GM12878 (cell line): ENCODE results near the gene HAUS7. TPM values are rescaled to one million over a fixed set of nuclear protein-coding genes. Genes with fewer than 3 reads are reported as not detected.

ENCODE experiments used
- ATAC-seq: fragments of 200-7000 bp; cut with Tn5 transposase; 3 replicates; pipeline ENCODE4 v1.9.1; 2020; ENCODE audit warnings: mild to moderate bottlenecking, moderate library complexity
- BruUV-seq: library from RNA; stranded (reverse); fragments of 400-500 nt; replicated peaks from 2 replicates; lab custom pipeline; 2021; lab: Mats Ljungman, UMichigan
- CTCF ChIA-PET: fragments of 300-600 bp; sonication (Branson Sonifier 250); formaldehyde crosslinking; extraction: SDS; loops from one replicate; lab custom pipeline; 2021; ENCODE audit warnings: inconsistent platforms; lab: Yijun Ruan, JAX
- POLR2A ChIA-PET: fragments of 350-600 bp; formaldehyde crosslinking; extraction: SDS; loops from one replicate; lab custom pipeline; 2021; ENCODE audit warnings: inconsistent platforms; lab: Charles Lee
- RAD21 ChIA-PET: fragments of 300-600 bp; sonication (Branson Sonifier 250); formaldehyde crosslinking; loops from one replicate; lab custom pipeline; 2023; ENCODE audit warnings: antibody characterized with exemption; ENCODE audit not compliant: unreplicated experiment; lab: Charles Lee
- SMC1A ChIA-PET: fragments of 300-600 bp; sonication (Branson Sonifier 250); formaldehyde crosslinking; loops from one replicate; lab custom pipeline; 2023; ENCODE audit not compliant: unreplicated experiment, uncharacterized antibody; lab: Charles Lee
- DNase-seq: peaks from one replicate; pipeline ENCODE4 v3.0.0-alpha.2; 2011; ENCODE audit warnings: low read depth, low spot score
- FAIRE-seq: peaks from 3 replicates; lab custom pipeline; 2011; peaks lifted over from hg19 to GRCh38; lab: Jason Lieb, UNC
- H2AFZ ChIP-seq: 2 replicates; pipeline ENCODE4 v1.6.0; 2011; ENCODE audit warnings: low read depth, low read length, control low read depth; ENCODE audit not compliant: control insufficient read depth
- H3K27ac ChIP-seq: 2 replicates; pipeline ENCODE4 v1.5.1; 2011; ENCODE audit warnings: control low read depth; ENCODE audit not compliant: control insufficient read depth, insufficient read depth
- H3K27me3 ChIP-seq, 2 experiments: replicated peaks in 1 of 2; 2 replicates each; pipeline versions ENCODE4 v1.6.0 to v1.6.1; 2011; ENCODE audit warnings: low read length in 1 of 2; ENCODE audit not compliant: control insufficient read depth in 2 of 2, insufficient read depth in 2 of 2
- H3K36me3 ChIP-seq, 2 experiments: 2 replicates each; pipeline ENCODE4 v1.5.1; 2011; ENCODE audit warnings: low read length in 1 of 2; ENCODE audit not compliant: control insufficient read depth in 2 of 2, insufficient read depth in 2 of 2
- H3K4me1 ChIP-seq: 2 replicates; pipeline ENCODE4 v1.6.1; 2011; ENCODE audit warnings: mild to moderate bottlenecking, low read length, moderate library complexity, mixed read lengths; ENCODE audit not compliant: control insufficient read depth, insufficient read depth
- H3K4me2 ChIP-seq: 2 replicates; pipeline ENCODE4 v1.6.0; 2011; ENCODE audit warnings: control low read depth; ENCODE audit not compliant: control insufficient read depth, insufficient read depth
- H3K4me3 ChIP-seq: fragments of 200-600 bp; sonication (generic); 2 replicates; pipeline ENCODE4 v1.5.1; 2016
- H3K79me2 ChIP-seq: 2 replicates; pipeline ENCODE4 v1.6.0; 2011; ENCODE audit warnings: low read length; ENCODE audit not compliant: control insufficient read depth, insufficient read depth
- H3K9ac ChIP-seq: 2 replicates; pipeline ENCODE4 v1.8.0; 2011; ENCODE audit warnings: low read length, control low read depth, mixed read lengths; ENCODE audit not compliant: control insufficient read depth, insufficient read depth
- H3K9me3 ChIP-seq: replicated peaks from 3 replicates; pipeline ENCODE4 v1.5.1; 2011; ENCODE audit warnings: mild to moderate bottlenecking, low read length; ENCODE audit not compliant: control insufficient read depth, insufficient read depth
- H4K20me1 ChIP-seq: 2 replicates; pipeline ENCODE4 v1.6.0; 2011; ENCODE audit not compliant: control insufficient read depth, insufficient read depth
- BMI1 ChIP-seq: fragments of 450-650 bp; IDR thresholded peaks from 2 replicates; pipeline ENCODE4 v1.6.1; 2016; ENCODE audit warnings: mild to moderate bottlenecking, moderate library complexity, borderline replicate concordance
- CHD2 ChIP-seq: IDR thresholded peaks from 2 replicates; pipeline ENCODE4 v1.6.1; 2011; ENCODE audit warnings: low read depth, low read length, improper control_type of control experiment, borderline replicate concordance
- HDGF ChIP-seq: fragments of 450-650 bp; IDR thresholded peaks from 2 replicates; pipeline ENCODE4 v1.6.1; 2016; ENCODE audit warnings: antibody characterized with exemption
- RAD51 ChIP-seq: fragments of 450-650 bp; IDR thresholded peaks from 2 replicates; pipeline ENCODE4 v1.6.1; 2016; ENCODE audit warnings: moderate library complexity, mild to moderate bottlenecking, inconsistent platforms
- SIX5 ChIP-seq: IDR thresholded peaks from 2 replicates; pipeline ENCODE4 v1.6.1; 2011; ENCODE audit warnings: mild to moderate bottlenecking, low read depth, low read length, moderate library complexity; ENCODE audit not compliant: severe bottlenecking
- SP1 ChIP-seq: IDR thresholded peaks from one replicate; pipeline ENCODE4 v1.6.1; 2011; ENCODE audit warnings: low read depth, low read length
- SUPT20H ChIP-seq: IDR thresholded peaks from 2 replicates; pipeline ENCODE4 v1.6.1; 2011; ENCODE audit warnings: low read depth, mild to moderate bottlenecking, low read length, moderate library complexity, borderline replicate concordance; ENCODE audit not compliant: control insufficient read depth
- TBL1XR1 ChIP-seq: IDR thresholded peaks from 2 replicates; pipeline ENCODE4 v1.6.1; 2012; ENCODE audit warnings: low read depth, low read length, improper control_type of control experiment
- TCF3 ChIP-seq: IDR thresholded peaks from 2 replicates; pipeline ENCODE4 v1.6.1; 2012; ENCODE audit warnings: low read depth, mild to moderate bottlenecking, low read length, borderline replicate concordance; ENCODE audit not compliant: insufficient read depth
- ZNF622 ChIP-seq: fragments of 450-650 bp; IDR thresholded peaks from 2 replicates; pipeline ENCODE4 v1.6.1; 2017; ENCODE audit warnings: mild to moderate bottlenecking, inconsistent platforms
- WGBS: methylation state at CpG from one replicate; pipeline ENCODE4 v1.1.6; 2016; ENCODE audit warnings: low lambda C conversion rate; ENCODE audit not compliant: insufficient replicate concordance, insufficient coverage; ENCODE audit errors: missing lambda C conversion rate; 5-methylcytosine and 5-hydroxymethylcytosine counted together
- in situ Hi-C: fragments of 300-500 bp; cut with MboI; formaldehyde crosslinking; loops from 9 replicates; pipeline ENCODE4 v1.14.3; 2018; ENCODE audit warnings: mixed read lengths
- intact Hi-C: fragments of 100-400 bp; cut with micrococcal nuclease; formaldehyde crosslinking; loops from one replicate; pipeline ENCODE4 v1.14.2; 2022; ENCODE audit not compliant: unreplicated experiment
- polyA plus RNA-seq, 11 experiments: library from polyadenylated mRNA; depleted of rRNA in 4 of 11; unstranded in 6 of 11; stranded (reverse) in 5 of 11; fragments of >200 nt; fragmentation: Nextera tagmentation in 4 of 11; fragmentation: Illumina TruSeq in 1 of 11; extraction: Ambion mirVana in 4 of 11; extraction: Trizol in 1 of 11; gene quantifications; 1 replicate in 1 of 11; 2 replicates in 10 of 11; pipeline versions ENCODE4 v1.2.1 to v1.2.3, GENCODE V29; 2011 to 2016; ENCODE audit warnings: inconsistent platforms in 2 of 11, missing spikeins in 2 of 11, low read depth in 1 of 11
- total RNA-seq, 4 experiments: library from RNA; depleted of rRNA in 3 of 4; stranded (reverse); fragments of >200 nt in 3 of 4; fragmentation: Illumina TruSeq in 1 of 4; extraction: Trizol in 1 of 4; gene quantifications; 2 replicates each; pipeline versions ENCODE4 v1.2.1 to v1.2.3, GENCODE V29; 2013 to 2021
- TF ChIP-seq, protein P1 (sequence below): fragments of 450-650 bp; IDR thresholded peaks from 2 replicates; pipeline ENCODE4 v1.6.1; 2017; ENCODE audit warnings: mild to moderate bottlenecking
- TF ChIP-seq, protein P2 (sequence below): fragments of 450-650 bp; IDR thresholded peaks from 2 replicates; pipeline ENCODE4 v1.6.1; 2018; ENCODE audit warnings: borderline replicate concordance, mild to moderate bottlenecking; ENCODE audit not compliant: partially characterized antibody
- TF ChIP-seq, protein P3 (sequence below): IDR thresholded peaks from 2 replicates; pipeline ENCODE4 v1.6.1; 2012; ENCODE audit warnings: improper control_type of control experiment, low read depth, low read length; ENCODE audit not compliant: insufficient replicate concordance

Gene HAUS7
- total and polyA plus RNA-seq, 10 of the 15 experiments (the other 5 are each of a cell fraction or from before 2014, with no cell fraction given): 6.7 to 63.3 (median 24.1) TPM

DNA sequence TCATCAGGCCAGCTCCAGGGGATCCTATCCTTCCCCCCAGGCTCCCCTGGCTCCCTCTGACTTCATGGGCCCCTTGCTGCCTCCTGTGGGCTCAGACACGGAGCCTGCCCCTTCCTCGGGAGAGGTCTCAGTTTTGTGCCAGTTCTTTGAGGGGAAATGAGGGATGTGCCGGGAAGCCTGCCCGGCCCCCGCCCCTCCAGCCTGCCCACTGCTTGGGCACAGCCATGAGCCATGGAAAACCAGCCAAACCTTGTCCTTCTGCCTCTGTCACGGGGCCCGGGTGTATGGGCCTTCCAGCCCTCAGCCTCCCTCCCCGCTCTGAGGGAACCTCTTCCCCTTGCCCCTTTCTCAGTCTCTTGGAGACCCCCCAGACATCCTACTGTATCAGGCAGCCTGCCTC, 31.2 kb upstream of the HAUS7 start:
- H3K4me3 ChIP-seq: no peak overlapping the region
- no peaks in the 10 kb centered on the region for H4K20me1 ChIP-seq
- no peak for FAIRE-seq
- ChIA-PET RAD21 (no interaction called here), POLR2A (no interaction called here), SMC1A (interaction anchor here (1.1 kb wide), 1 partner anchor 11 kb away, joined by 3 read pairs; no protein-coding TSS in a partner anchor)
- no peaks in the 10 kb centered on the region for H3K79me2 ChIP-seq
- no peak overlapping the region for H3K27ac ChIP-seq
- no peaks in the 10 kb centered on the region for H3K27me3 ChIP-seq
- no peak overlapping the region for H3K9ac ChIP-seq
- no TSS peak for BruUV-seq
- H2AFZ ChIP-seq: no peak overlapping the region
- 67% methylated on average over 5 of the region's 8 CpGs for WGBS
- intact Hi-C loops: no loop called here
- H3K4me2 ChIP-seq: no peak overlapping the region
- no peak for ATAC-seq
- DNase-seq: no peak
- no peak for TF ChIP-seq ZNF622
- TF ChIP-seq TCF3: no peak
- TF ChIP-seq BMI1: no peak
- no peak for TF ChIP-seq SUPT20H
- no peak for TF ChIP-seq SIX5
- no peak for TF ChIP-seq RAD51
- TF ChIP-seq HDGF: no peak
- no peak for TF ChIP-seq CHD2
- TF ChIP-seq, protein P1, sequence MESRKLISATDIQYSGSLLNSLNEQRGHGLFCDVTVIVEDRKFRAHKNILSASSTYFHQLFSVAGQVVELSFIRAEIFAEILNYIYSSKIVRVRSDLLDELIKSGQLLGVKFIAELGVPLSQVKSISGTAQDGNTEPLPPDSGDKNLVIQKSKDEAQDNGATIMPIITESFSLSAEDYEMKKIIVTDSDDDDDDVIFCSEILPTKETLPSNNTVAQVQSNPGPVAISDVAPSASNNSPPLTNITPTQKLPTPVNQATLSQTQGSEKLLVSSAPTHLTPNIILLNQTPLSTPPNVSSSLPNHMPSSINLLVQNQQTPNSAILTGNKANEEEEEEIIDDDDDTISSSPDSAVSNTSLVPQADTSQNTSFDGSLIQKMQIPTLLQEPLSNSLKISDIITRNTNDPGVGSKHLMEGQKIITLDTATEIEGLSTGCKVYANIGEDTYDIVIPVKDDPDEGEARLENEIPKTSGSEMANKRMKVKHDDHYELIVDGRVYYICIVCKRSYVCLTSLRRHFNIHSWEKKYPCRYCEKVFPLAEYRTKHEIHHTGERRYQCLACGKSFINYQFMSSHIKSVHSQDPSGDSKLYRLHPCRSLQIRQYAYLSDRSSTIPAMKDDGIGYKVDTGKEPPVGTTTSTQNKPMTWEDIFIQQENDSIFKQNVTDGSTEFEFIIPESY: no peak
- TF ChIP-seq, protein P2, sequence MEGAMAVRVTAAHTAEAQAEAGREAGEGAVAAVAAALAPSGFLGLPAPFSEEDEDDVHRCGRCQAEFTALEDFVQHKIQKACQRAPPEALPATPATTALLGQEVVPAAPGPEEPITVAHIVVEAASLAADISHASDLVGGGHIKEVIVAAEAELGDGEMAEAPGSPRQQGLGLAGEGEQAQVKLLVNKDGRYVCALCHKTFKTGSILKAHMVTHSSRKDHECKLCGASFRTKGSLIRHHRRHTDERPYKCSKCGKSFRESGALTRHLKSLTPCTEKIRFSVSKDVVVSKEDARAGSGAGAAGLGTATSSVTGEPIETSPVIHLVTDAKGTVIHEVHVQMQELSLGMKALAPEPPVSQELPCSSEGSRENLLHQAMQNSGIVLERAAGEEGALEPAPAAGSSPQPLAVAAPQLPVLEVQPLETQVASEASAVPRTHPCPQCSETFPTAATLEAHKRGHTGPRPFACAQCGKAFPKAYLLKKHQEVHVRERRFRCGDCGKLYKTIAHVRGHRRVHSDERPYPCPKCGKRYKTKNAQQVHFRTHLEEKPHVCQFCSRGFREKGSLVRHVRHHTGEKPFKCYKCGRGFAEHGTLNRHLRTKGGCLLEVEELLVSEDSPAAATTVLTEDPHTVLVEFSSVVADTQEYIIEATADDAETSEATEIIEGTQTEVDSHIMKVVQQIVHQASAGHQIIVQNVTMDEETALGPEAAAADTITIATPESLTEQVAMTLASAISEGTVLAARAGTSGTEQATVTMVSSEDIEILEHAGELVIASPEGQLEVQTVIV: no peak
- TF ChIP-seq TBL1XR1: no peak
- TF ChIP-seq, protein P3, sequence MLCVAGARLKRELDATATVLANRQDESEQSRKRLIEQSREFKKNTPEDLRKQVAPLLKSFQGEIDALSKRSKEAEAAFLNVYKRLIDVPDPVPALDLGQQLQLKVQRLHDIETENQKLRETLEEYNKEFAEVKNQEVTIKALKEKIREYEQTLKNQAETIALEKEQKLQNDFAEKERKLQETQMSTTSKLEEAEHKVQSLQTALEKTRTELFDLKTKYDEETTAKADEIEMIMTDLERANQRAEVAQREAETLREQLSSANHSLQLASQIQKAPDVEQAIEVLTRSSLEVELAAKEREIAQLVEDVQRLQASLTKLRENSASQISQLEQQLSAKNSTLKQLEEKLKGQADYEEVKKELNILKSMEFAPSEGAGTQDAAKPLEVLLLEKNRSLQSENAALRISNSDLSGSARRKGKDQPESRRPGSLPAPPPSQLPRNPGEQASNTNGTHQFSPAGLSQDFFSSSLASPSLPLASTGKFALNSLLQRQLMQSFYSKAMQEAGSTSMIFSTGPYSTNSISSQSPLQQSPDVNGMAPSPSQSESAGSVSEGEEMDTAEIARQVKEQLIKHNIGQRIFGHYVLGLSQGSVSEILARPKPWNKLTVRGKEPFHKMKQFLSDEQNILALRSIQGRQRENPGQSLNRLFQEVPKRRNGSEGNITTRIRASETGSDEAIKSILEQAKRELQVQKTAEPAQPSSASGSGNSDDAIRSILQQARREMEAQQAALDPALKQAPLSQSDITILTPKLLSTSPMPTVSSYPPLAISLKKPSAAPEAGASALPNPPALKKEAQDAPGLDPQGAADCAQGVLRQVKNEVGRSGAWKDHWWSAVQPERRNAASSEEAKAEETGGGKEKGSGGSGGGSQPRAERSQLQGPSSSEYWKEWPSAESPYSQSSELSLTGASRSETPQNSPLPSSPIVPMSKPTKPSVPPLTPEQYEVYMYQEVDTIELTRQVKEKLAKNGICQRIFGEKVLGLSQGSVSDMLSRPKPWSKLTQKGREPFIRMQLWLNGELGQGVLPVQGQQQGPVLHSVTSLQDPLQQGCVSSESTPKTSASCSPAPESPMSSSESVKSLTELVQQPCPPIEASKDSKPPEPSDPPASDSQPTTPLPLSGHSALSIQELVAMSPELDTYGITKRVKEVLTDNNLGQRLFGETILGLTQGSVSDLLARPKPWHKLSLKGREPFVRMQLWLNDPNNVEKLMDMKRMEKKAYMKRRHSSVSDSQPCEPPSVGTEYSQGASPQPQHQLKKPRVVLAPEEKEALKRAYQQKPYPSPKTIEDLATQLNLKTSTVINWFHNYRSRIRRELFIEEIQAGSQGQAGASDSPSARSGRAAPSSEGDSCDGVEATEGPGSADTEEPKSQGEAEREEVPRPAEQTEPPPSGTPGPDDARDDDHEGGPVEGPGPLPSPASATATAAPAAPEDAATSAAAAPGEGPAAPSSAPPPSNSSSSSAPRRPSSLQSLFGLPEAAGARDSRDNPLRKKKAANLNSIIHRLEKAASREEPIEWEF: no peak
- TF ChIP-seq SP1: no peak
- TF ChIP-seq, all 136 proteins: peak for 0
- CTCF ChIA-PET: no interaction called here
- Histone ChIP-seq H3K9me3 (no peaks in the 10 kb centered on the region; the same call in 2 of the 3 replicates), H3K4me1 (no peaks in the 10 kb centered on the region), H3K36me3 (no peaks in the 10 kb centered on the region)
- in situ Hi-C loops: loop anchor here (10.0 kb wide), 1 partner anchor 557 kb away; no protein-coding TSS in a partner anchor
